NCI-H510A (cell line): ENCODE measurements around the gene ATXN2L.
"Not testable (repeated sequence)": the region's sequence is repeated elsewhere in the genome, so short reads cannot be mapped to it uniquely, and the experiment has no call there.

ENCODE experiments used
- DNase-seq: peaks from one replicate; lab custom pipeline; 2025; lab: John Stamatoyannopoulos, UW

The ATXN2L gene

DNA sequence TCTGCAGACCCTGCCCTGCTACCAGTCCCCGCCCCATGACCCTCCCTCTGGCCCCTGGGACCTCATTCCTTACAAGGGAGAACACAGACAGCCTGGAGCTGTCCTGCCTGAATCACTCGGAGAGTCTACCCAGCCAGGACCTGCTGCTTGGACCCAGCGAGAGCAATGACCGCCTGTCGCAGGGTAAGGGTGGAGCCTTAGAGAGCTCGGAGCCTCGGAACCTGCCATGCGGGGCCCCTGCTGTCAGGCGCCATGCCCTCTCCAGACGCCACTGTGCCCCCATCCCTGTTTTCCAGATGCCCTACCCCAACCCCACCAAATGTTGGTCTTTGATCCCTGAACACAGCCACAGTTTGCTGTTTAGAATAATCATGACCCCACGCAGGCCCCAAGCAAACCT lies 46.4 kb downstream of the ATXN2L start:
- DNase-seq = no peak

DNA sequence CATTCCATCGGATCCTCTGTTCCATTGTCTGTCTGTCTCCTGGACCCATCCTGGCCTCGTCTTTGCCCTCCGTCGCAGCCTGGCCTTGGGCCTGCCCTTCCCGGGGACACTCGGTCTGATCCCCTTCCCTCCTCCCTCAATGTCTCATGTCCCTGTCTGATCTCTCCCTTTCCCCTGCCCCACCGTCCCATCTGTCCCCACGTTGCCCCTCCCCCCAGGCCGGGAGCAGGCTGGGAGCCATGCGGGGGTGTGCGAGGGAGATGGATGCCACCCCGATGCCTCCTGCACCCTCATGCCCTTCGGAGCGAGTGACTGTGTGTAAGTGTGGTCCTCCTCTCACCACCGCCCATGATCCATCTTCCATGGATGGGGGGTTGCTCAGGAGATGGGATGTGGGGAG lies 50.2 kb downstream of the ATXN2L start:
- DNase-seq = no peak

DNA sequence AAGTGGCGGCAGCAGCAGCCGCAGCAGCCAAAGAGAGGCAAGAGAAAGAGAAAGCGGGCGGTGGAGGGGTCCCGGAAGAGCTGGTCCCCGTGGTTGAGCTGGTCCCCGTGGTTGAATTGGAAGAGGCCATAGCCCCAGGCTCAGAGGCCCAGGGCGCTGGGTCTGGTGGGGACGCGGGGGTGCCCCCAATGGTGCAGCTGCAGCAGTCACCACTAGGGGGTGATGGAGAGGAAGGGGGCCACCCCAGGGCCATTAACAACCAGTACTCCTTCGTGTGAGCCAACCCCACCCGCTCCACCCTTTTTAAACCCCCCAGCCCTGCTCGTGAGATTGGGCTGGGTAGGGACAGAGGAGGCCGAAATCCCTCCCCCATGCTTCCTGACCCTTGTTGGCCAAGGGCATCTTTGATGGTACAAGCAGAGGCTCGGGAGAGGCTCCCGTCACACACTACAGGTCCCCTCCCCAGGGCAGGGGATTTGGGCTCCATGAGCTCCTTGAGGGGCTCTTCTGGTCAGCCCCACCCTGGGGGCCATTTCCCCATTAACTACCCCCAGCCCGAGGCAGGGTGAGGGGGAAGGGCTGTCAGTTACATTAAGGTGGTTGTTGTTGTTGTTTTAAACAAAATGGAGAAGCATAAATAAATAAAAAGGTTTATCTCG lies 50.9 kb downstream of the ATXN2L start:
- DNase-seq = no peak

DNA sequence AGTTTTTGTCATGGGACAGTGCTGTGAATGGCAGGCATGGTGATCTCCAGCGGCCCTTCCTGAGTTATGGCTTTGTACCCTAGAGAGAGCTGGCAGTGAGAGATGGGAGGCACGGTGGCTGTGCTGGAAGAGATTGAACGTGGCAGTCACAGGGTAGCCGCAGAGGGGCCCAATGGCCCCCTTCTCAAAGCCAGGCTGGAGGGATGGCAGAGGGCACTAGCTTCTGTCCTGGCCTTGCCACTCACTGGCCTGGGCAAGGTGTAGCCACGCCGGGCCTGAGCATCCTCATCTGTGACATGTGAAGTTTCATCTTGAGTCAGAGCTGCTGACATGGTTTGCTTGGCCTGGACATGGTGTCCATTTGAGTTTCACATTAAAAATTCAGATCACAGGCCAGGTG lies 51.6 kb downstream of the ATXN2L start:
- no peak for DNase-seq

DNA sequence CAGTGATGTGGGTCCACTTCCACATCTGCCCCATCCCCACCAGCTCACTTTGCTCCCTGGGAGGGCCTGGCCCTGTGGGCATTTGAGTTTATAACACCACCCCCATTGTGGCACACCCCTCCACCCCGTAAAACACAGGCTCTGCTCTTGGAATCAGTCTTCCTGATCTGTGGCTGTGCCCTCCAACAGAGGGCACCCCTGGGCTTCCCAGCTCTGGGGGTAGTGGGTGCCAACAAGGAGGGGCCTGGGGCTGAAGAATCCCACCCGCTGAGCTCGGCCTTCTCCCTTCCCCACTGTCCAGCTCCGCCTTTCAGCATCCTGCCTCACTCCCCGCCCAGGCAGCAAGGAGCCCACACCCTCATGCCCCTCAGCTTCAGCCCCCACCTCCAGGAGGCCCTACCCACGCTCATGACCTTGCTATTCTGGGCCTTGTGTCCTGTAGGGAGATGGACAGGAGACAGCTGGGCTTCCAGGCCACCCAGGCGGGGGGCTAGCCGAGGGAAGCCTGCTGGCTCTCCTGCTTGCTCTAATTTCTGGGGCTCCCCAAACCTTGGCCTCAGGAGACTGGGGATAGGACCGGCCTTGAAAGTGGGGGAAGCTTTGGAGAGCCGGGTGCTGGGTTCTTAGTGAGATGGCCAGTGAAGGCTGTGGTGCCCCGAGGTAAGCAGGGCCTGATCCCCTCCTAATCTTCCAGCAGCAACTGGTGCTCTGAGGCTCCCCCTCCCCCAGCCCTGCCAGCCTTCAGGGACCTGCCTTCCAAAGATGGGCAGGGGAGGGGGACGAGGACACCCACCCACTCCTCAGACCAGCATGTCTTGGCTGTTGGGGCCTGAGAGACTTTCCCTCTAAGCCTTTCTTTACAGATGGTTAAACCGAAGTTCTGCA lies 52.6 kb downstream of the ATXN2L start:
- no peak for DNase-seq

DNA sequence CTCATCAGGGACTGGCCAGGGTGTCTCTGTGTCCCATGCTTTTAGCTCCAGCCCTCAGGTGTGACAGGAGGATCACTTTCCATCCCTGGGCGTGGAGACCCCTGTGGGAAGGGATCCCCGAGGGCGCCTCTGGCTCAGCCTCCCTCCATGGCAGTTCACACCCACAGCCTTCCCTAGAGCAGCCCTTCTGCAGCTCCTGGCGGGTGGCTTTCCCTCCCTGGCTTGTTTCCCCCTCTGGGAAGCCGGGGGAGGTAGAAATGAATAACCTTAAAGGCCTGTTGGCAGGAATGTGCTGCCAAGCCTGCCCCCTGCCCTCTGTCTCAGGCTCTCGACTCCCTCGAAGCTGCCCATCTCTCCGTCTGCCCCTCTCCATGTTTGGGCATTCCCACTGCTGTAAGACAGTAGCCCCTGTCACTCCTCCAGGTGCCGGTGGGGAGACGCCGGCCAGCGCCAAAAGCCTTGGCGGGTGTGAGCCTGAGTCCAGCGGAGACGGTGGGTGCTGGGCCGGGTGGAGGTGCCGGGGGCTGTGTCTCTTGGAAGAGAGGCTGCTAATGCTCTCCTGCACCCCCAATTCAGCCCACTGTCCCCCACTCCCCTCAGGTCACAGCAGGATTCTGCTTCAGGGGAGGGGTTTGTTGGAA lies 53.3 kb downstream of the ATXN2L start:
- no peak for DNase-seq

DNA sequence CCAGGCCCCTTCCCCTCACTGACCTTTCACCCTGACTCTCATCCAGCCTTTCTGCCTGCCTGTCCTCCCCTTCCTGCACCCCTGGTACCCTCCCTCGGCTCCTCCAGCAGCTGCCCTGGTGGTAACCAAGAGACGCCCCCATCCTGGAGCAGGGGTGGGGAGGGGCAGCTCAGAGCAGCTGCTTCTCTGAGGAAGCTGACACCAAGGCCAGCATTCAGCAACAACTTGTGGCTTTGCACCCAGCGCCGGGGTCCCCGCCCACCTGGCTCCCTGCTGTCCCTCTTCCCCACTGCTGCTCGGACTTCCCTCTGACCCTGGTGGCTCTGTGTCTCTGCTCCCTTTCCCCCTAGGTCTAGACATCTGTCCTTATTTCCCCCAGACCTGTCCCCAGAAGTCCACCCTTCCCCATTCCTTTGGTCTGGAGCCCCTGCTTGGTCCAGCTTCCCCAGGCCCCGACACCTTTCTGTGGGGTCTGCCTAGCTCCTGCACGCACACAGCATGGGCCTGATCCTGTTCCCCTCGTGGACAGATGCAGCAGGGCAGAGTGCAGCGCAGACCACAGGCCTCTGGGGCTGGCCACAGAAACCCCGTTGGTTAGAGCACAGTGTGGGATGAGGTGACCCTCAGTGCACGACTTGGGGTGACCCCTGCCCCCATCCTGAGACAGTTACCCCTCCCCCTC lies 54.3 kb downstream of the ATXN2L start:
- DNase-seq = no peak

DNA sequence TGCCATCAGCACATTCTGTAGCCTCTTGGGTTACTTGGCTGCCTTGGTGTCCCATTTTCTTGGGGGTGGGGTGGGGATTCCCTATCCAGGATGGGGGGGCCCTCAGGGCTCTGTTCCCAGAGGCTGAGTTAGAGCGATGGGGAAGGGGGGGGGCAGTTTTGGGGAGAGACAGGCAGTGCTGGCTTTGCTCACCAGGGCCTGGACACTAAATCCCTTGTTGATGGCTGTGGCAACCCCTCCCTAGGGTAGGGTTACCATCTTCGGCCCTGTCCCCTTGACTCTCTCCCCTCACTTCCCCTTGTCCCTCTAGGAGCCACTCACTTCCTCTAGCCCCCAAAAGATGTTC lies 54.8 kb downstream of the ATXN2L start:
- no peak for DNase-seq

DNA sequence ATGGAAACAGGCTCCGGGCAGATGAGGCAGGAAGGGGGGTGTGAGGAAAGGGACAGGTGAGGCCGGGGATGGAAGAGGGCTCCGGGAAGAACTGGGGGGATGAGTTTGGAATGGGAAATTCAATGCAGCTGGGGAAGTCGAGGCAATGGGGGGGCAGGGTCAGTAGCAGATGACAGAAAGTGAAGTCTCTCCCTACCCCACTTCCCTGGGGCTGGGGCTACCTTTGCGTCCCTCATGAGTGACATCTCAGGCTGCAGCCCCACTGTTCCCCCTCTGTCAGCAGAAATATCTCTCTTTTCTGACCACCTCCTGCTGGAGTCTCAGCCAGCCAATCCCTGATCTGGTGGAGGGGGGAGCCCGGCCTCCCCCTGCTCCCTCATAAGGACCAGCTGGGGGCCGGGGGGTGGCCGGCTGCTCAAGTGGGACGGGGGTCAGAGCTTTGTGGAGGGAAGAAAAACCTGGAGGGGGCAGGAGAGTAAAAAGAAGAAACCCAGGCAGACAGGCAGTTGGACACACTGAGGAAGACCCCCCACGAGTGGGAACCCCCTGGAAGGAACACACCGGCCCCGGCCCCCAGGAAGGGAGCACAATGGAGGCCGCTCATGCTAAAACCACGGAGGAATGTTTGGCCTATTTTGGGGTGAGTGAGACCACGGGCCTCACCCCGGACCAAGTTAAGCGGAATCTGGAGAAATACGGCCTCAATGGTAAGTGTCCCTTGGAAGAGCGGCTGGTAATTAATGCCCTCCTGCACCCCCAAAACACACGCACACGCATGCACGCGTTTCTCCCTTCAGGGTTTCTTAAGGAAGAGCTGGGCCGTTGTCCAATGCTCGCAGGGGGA lies 55.5 kb downstream of the ATXN2L start, which contains the start of gene ATP2A1:
Gene ATP2A1 (plus strand): TSS at position 406 of the 844 bp plus-strand sequence. CDS start 184 bp downstream, at position 590.
- DNase-seq = no peak

DNA sequence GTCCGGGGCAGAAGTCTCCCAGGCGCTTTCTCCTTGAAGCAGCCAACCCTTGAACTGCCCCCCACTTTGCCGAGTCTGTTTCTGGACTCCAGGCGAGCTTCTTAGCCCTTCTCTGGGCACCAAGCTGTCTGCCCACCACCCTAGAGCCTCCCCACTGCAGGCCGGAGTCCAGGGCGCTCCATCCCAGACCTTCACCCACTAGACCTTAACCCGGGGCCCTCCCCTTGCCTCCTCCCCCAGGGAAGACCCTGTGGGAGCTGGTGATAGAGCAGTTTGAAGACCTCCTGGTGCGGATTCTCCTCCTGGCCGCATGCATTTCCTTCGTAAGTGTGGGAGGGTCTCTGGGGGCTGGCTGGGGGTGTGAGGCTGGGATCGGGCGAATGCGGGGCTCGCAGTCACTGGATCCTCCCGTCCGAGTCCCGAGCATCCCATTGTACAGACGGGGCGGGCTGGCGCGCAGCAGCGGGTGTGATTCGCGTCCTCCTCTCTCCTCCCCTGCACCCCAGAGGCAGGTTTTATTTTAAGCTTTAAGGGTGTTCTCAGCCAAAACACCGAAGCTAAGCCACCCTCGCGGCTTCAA lies 56.6 kb downstream of the ATXN2L start:
- no peak for DNase-seq

DNA sequence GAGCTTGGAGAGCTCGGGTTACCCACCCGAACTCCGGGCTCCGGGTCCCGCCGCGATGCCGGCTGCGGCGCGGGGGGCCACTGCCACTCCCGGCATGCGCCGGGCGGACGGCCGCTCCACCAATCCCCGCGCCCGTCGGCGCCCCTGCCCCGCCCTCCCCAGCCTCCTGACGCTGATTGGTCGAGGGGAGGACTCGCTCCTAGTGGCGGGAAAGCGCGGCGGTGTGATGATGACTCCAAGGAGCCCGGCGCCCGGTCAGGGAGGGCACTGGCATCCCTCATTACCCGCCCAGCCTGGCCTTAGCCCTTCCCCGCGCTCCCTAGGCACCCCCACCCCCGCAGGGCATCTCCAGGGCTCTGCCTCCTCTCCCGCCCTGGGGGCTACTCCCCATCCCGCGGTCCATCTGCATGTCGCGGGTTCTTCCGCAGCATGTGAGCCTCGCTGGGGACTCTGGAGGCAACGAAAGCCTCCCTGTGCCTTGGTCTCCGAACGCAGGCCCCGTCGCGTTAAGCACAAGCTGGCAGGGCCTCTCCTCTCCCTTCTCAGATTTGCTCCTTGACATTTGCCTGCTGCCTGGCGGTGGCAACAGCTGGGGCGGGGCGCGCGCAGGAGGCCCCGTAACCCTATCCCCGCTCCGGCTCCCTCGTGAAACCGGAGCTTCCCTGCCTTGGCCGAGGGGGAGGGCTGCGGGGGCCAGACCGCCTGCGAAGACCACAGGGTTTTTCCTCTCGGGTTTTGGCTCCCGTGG lies 57.2 kb downstream of the ATXN2L start:
- DNase-seq = peak; percentile 93

DNA sequence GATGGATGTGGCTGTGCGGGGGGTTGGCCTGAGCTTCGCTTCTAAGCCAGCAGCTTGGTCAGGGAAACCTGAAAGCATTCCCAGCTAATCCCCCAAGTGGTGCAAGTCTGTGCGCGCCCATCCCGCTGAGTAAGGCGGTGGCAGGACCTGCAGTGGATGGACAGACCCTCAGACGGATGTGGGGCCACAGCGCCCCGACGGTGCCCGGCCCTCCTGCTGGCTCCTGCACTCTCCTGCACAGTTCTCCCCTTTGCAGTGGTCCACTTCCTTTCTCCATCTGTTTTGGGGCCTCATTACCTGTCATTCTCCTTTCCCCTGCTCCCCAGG lies 57.8 kb downstream of the ATXN2L start:
- no peak for DNase-seq

DNA sequence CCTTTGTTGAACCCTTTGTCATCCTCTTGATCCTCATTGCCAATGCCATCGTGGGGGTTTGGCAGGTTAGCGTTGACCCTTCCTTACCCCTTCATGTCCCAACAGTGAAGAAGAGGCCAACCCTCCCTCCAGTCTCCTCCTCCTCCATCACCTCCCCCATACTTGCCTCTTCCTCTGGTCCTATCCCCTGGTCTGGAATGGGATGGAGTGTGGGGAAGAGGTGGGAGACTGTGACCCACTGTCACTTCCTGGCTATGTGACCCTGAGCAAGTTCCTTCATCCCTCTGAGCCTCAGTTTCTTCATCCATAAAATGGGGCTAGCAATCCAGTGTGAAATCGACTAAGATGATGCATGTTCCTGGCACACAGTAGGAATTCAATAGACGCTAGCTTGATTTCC lies 58.2 kb downstream of the ATXN2L start:
- DNase-seq = no peak

DNA sequence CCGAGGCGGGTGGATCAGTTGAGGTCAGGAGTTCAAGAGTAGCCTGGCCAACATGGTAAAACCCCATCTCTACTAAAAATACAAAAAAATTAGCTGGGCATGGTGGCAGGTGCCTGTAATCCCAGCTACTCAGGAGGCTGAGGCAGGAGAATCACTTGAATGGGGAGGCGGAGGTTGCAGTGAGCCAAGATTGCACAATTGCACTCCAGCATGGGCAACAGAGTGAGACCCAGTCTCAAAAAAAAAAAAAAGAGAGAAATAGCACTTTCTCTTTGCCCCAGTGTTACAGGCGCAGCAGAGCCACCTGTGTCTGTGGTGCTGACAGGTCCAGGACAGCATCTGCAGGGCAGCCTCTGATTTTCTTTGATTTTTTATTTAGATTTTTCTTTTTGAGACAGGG lies 58.8 kb downstream of the ATXN2L start:
- not testable (repeated sequence) for DNase-seq

DNA sequence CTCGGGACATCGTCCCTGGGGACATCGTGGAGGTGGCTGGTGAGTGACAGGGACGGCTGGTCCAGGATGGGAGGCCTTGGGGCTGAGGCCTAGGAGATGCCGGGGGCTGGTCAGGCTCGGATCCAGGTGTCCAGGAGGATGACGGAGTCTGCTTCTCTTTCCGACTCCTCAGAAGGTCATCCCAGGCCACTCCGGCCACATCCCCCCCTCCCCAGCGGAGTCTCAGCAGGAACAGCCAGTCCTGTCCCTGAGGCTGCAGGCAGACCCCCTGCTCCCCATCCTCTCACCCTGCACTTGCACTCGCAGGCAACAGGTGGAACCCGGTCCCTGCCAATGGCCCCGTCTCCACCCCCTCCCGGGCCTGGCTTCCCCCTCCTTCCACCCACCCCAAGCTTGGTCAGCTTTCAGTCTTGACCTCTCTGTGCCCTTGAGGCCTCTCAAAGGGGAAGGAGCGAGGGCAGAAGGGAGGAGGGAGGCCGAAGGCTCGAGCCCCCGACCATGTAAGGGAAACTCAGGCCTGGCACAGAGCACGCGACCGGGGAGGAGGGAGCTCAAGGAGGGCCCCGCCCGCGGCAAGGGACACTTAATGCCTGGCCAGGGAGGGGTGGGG lies 59.9 kb downstream of the ATXN2L start:
- peak; percentile 17 for DNase-seq

DNA sequence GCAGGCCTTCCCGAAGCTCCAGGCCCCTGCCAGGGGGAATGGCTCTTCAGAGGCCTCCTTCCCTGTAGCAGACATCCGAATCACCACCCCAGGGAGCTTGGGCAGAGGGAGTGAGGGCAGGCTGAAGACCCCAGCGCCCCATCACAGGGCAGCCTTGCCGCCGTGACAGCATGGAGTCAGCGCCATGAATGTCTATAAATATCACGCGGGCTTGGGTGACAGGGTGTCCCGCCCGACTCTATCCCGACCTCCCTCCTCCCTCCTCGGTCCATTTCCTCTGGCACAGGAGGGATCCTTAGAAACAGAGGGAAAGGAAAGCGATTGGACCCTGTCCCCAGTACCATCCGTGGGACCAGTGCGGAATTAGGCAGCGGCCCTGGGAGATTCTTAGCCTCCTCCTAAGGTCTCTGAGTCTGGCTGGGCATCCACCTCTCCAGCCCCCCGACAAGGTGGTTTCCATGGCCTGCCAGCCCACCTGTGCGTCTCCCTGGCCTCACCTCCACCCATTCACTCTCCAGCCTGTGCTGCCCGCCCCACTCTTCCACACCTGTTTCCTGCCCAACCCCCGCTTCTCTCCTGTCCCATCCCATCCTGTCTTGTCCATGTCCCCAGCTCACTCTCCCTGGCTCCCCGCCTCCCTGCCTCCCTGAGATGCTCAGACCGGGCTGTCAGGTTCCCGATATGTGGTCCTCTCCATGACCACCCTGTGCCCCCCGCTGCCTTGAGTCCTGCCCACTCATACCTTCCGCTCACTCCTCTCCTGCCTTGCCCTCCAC lies 60.6 kb downstream of the ATXN2L start:
- peak; percentile 77 for DNase-seq

DNA sequence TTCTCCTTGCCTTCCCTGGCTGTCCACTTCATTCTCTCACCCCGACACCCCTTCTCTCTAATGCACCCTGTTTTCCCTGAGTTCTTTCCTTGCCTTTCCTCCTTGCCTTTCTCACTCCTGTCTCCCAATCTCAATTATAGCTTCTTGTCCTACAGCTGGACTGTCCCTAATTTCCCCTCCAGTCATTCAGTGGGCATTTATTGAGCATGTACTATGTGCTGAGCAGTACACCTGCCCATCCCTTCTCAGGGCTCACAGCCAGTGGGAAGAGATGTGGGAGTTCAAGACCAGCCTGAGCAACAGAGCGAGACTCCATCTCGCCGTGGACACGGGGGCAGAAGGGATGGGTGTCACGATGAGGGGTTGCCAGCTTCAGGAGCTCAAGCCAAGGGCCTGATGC lies 61.2 kb downstream of the ATXN2L start:
- no peak for DNase-seq
